NCI-H1436 treated with DMSO at 0.1 percent for 48 hours (cell line): Measurements from ENCODE around the gene MCM10.
"Not testable (repeated sequence)": the region's sequence is repeated elsewhere in the genome, so short reads cannot be mapped to it uniquely, and the experiment has no call there.

Experiments
- DNase-seq: peaks from one replicate; lab custom pipeline; 2025; lab: John Stamatoyannopoulos, UW

The MCM10 gene

DNA sequence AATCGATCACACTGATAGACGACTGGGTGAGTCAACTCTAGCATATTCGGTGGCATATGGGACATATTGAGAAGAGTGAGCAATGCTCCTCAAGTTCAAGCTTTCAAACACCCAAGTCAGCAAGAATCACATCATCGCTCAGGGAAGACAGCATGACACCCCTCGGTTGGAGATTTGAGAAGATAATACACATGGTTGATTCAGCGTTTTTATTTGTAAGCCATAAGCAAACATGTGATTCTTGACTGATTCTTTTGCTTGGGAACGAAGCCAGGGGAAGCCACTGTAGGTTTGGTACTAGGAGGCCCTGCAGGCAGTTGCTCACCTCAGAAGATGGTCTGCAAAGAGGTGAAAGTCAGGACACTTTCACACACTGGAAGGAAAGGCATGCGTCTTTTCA lies 60.2 kb downstream of the MCM10 start:
- DNase-seq, result no peak

DNA sequence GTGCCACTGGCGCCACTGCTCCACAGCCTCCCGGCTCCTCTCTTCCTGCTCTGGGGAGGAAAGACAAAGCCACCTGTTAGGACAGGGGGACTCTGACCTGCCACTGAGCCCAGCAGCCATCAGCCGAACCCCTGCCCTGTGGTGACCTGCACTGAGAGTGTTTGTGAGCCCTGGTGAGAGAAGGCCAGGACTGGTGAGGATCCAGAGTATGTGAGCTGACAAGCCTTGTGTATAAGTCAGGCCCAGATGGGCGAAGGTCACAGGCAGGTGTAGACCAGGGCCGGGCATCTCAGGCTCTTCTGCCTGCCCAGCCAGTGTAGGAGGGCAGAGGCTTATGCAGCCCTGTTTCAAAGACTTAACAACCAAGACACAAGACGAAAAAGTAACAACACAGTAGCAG lies 60.8 kb downstream of the MCM10 start:
- no peak for DNase-seq

DNA sequence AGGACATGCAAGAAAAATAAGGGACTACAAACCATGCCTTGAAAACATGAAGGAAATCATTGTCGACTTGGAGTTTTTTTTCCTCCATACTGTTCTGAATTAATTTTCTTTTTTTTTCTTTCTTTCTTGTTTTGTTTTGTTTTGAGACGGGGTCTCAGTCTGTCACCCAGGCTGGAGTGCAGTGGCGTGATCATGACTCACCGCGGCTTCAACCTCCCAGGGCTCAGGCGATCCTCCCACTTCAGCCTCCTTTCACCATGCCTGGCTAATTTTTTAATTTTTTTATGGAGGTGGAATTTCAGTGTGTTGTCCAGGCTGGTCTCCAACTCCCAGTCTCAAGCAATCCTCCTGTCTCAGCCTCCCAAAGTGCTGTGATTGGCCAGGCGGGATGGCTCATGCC lies 61.2 kb downstream of the MCM10 start:
- no peak for DNase-seq

DNA sequence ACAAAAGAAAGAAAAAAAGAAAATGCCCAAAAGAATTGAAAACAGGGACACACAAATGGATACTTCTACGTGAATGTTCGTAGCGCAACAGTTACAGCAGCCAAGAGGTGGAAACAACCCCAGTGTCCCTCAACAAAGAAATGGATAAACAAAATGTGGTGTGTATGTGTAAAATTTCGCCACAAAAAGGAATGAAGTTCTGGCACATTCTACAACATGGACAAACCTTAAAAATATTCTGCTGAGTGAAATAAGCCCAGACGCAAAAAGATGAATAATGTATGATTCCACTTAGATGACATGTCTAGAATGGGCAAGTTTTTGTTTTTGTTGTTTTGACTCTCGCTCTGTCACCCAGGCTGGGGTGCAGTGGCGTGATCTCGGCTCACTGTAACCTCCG lies 61.9 kb downstream of the MCM10 start:
- no peak for DNase-seq

DNA sequence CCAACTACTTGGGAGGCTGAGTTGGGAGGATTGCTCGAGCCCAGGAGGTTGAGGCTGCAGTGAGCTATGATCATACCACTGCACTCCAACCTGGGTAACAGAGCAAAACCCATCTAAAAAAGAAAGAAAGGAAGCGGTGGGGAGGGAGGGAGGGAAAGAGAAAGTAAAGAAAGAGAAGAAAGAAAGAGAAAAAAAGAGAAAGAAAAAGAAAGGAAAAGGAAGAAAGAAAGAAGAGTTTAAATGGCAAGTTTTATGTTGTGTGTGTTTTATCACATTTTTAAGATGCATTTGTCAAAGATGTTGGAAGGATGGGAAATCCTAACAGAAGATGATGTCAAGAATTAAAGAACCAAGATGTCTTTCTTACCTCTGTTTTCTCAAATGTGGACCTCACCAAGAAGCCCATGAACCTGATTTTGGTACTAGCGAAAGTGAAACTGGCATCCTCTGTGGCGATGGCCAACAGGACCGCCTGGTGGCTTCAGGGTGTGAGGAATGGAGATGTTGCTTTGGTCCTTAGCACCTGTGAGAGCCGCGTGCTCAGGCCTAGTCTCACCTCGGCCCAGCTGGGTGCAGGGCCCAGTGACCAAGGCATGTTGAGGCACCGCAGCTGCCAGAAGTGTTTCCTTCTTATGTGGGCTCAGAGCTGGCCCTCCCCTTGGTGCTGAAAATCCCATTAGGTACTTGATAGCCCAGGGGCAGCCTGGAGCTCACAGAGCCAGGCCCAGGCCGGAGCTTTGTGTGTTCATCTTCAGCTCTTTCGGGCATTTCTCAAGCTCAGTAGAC lies 63.0 kb downstream of the MCM10 start:
- DNase-seq, result no peak

DNA sequence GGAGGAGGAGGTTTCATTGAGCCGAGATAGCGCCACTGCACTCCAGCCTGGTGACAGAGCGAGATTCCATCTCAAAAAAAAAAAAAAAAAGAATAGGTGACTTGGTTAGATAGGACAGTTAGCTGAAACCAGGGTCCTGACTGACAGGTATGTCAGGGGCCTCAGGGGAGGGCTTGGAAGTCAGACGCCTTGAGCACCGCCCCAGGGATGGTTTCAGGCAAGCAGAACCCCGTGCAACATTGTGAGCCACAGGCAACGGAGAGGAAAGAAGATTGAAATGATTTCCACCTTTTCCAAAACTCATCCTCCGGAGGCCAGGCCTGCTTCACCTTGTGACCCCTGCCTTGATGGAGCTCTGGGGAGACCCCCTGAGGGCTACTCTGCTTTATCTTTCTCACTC lies 64.2 kb downstream of the MCM10 start:
- no peak for DNase-seq

DNA sequence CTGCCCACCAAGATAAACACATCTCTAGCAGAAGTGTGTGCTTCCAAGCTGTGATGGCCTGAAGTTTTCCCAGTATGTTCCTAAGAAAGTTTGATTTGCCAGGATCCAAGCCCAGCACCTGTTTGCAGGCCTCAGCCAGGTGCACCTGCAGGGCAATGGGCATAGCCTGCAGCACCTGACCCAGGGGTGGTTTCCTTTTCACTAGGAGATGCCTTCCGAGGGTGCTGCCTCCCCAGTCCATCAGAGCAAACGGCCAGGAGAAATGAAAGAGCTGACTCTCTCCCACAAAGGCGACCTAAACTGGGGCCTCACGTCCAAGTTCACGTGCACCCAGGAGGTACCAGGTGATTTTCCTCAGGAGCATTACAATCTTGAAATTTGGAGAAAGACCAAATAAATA lies 65.7 kb downstream of the MCM10 start:
- no peak for DNase-seq

DNA sequence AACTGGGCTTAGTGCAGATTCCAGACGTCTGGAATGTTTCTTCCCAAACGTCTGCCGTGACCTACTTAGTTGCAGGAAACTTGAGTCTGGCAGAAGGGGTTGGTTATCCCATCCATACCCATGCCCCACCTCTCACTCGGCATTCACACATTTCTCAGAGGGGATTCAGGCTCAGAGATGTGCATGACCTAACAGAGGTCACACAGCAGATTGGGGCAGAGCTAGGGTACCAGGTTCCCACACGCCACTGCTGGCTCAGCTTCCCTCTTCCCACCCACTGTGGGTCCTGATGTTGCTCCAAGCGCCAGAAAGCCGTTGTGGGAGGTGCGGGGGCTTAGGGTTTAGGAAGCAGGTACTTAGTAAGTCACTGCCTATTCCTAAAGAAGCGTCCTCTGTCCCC lies 69.8 kb downstream of the MCM10 start:
- DNase-seq, result no peak

DNA sequence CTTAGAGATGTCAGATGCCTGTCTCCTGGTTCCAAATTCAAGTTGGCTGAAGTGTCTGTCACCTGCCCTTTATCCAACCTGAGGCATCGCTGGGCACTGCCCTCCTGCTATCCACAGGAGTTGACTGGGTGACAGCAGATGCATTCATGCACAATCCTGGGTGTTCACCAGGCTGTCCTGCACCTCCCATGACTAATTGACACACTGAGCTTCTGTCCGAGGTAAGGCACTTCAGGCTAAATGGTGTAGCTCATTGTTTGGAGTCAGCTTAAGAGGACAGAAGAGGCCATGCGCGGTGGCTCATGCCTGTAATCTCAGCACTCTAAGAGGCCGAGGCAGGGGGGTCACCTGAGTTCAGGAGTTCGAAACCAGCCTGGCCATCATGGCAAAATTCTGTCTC lies 70.5 kb downstream of the MCM10 start:
- DNase-seq, result no peak

DNA sequence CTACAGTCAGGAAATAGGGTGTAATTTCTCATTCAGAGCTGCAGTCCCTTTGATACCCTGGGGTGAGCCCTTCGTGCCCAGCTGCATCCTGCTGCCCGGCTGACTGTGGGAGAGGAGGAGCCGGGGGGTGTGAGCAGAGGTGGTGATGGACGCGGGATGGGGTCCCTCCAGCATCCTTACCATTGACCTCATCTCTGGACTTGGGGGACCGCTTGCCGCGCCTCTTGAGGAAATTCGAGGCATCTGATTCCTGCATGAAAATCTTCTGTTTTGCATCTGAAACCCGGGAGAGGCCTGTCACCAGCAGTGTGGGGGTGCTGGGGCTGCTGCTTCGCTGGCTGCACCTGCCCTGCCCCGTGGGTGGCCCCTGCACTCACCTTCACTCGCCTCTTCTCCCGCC lies 72.0 kb downstream of the MCM10 start:
- DNase-seq, result no peak

DNA sequence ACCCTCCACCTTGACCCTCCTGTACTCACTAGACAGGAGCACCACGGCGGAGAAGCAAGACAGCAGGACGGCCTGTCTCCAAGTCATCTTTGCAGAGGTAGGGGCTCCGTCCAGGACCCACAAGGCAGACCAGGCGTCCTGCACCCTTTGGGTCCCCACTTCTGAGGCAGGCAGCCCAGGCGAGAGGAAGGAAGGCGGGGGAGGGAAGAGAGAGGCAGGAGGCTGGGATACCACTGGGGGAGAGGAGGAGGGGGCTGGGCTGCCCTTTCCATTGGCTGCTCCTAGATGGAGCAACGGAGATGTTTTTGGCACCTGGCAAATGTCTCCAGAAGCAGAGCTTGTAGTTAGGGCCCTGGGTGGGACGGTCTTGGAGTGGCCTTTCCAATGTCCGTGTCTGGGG lies 72.8 kb downstream of the MCM10 start, which contains the start of gene UCMA:
Gene UCMA (minus strand): TSS at position 203 of the 400 bp plus-strand sequence. CDS start 116 bp downstream, at position 87.
- no peak for DNase-seq

DNA sequence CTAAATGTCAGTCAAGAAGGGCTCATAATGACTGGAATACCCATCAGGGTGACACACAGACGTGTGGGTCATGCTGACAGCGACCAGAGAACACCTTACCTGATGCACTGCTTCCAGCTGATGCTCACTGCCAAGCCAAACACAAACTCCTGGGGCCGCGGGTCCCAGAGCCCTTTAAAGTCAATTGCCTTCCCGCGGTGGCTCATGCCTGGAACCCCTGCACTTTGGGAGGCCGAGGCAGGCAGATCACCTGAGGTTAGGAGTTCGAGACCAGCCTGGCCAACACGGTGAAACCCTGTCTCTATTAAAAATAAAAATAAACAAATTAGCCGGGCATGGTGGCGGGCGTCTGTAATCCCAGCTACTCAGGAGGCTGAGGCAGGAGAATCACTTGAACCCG lies 73.4 kb downstream of the MCM10 start:
- not testable (repeated sequence) for DNase-seq

DNA sequence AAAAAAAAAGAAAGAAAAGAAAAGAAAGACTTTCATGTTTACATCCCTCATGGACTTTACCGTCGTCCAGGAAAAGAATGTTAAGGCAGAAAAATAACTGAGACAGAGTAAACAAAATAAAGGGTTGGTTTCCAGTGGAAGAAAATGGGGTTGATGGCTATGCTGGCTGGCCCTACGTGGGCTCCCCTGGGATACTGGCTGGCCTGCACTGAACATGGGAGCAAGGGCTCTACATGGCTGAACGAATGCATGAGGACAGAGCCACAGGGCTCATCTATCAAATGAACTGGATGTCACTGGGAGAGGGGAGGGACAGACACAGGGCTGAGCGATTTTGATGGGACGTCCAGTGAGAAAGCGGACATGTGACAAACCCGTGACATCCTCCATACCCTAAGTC lies 75.3 kb downstream of the MCM10 start:
- no peak for DNase-seq

DNA sequence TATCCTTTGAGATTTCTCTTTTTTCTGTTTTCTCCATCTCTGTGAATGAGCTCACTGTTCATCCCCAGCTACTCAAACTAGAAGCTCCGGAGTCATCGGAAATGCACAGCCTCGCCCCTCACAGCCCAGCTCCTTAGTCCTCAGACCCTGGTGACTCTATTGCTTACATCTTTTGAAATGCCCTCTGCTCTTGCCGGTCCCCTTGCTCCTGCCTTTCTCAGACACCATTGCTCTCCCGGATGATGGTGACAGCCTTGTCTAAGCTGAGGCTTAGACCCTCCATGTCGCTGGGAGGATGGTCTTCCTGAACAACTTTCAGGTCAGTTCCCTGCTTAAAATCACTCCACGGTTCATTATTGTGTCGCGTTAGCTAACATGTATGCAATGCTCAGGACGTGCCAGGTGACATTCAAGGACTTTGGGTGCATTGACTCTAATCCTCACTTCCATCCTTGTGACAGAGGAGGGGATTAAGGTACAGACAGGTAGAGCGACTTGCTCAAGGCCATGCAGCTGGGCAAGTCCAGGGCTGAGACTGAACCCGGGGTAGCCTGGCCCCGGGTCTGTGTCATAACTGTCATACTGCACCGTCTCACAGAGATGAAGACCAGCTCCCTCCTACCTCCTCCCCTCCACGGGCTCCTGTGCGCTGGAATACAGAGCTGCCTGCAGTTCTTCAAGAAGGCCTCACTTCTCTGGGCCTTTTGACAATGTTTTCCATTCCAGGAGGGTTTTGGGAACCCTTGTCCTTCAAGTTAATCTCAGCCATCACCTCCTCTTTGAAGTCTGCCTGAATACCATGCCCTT lies 77.1 kb downstream of the MCM10 start:
- no peak for DNase-seq

DNA sequence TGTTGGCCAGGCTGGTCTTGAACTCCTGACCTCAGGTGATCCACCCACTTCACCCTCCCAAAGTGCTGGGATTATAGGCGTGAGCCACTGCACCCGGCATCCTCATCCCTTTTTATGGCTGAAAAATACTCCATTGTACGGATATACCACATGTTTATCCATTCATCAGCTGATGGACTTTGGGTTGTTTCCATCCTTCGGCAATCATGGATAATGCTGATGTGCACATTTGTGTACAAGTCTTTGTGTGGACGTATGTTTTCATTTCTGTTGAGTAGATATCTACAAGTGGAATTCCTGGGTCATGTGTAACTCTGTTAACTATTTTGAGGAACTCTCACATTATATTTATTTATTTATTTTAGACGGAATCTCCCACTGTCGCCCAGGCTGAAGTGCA lies 78.6 kb downstream of the MCM10 start:
- DNase-seq, result no peak

DNA sequence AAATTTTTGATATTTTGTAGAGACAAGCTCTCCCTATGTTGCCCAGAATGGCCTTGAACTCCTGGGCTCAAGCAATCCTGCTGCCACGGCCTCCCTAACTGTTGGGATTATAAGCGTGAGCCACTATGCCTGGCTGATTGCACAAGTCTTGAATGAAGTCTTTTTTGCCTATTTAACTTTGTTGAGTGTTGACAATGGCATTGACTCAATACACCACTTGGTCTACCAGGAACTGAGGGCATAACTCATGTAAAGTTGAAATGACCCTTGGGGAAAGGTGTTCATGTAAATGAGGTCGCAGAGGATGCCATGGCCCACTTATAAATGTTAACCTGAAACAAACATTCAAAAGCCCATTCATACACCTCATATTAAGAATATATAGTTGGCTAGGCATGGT lies 80.3 kb downstream of the MCM10 start:
- no peak for DNase-seq

DNA sequence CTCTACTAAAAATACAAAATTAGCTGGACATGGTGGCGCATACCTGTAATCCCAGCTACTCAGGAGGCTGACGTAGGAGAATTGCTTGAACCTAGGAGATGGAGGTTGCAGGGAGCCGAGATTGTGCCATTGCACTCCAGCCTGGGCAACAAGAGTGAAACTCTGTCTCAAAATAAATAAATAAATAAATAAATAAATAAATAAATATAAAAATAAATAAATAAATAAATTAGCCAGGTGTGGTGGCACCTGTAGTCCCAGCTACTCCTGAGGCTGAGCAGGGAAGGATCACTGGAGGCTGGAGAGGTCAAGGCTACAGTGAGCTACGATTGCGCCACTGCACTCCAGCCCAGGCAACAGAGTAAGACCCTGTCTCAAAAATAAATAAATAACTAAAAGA lies 80.9 kb downstream of the MCM10 start:
- DNase-seq, result not testable (repeated sequence)

DNA sequence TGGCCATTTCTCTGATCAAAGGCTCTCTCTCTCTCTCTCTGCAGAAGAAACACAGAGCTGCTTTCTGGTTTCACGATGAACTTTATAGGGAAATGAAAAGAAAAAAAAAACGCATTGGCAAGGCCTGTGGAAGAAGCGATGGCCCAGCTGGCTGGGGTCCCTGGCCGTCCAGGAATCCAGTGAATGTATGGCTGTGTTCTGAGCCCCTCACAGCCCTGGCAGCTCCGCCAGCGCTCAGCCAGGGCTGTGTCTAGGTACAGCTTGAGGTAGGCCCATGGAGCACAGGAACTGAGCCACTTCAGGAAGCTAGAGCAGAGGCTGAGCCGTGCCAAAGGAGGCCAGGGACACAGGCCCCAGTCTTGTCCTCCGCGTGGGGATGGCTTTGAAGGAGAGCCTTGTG lies 85.9 kb downstream of the MCM10 start:
- no peak for DNase-seq

DNA sequence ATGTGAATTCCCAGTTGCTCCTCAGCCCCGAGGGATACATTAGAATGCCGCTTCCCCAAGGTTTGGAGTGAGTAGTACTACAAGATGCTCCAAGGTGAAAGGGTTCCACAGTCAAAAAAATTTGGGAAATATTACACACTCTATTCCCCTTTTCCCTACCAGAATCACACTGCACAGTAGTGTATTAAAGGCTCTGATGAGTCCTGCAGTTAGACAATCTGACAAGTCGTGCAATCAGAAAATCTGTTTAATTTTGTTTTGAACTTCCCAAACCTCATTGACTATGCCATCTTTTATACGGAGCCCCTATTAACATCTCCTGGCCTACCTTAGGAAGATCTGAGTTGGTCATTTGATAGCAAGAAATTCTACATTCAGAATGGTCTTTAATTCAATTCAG lies 86.4 kb downstream of the MCM10 start:
- DNase-seq, result no peak

DNA sequence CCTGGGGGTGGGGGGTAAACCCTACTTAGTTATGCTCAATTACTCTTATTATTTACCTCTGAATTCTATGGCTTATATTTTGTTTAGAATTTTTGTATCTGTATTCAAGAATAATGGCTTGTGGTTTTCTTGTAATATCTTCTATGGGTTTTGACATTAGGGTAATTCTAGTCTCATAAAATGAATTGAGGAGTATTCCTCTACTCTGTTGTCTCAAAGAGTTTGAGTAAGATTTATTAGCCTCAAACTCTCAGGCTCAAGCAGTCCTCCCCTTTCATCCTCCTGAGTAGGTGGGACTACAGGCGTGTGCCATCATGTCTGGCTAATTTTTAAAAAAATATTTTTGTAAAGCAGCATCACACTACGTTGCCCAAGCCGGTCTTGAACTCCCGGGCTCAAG lies 92.4 kb downstream of the MCM10 start:
- no peak for DNase-seq

DNA sequence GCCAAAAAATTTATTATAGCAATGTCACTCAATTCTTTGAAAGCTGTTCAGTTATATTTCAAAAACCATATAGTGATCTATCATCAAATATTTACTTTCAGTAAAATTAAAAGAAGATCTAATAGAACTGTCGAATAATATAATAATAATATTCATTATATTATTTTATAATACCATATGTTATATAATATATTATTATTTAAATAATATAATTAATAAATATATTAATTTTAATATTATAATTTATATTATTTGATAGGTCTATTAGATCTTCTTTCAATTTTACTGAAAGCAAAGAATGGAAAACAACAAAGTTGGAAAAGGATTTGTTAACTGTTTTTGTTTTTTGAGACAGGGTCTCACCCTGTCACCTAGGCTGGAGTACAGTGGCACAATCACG lies 95.3 kb downstream of the MCM10 start:
- DNase-seq, result no peak

DNA sequence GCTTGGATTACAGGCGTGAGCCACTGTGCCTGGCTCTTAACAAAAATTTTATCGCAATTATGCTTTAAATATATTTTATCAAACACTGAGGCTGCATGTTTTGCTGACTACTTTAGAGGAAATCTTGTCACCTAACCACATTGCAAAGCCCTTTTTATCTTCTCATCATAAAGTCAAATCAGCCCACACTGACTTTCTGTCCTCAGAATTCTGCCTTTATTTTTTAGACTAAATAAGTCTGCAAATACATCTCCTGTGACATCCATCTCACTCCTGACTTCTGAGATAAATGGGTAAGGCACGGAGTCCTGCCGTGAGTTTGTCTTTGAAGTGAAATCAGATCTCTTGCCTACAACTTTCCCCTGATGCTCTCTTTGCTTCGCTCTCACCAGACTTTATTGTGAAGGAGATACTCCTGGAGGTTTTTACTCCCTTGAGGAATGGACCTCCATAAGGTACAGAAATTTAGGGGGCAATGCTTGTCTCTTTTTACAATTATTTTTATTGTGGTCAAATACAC lies 96.3 kb downstream of the MCM10 start:
- DNase-seq, result no peak
